DOHH2 (cell line): ENCODE data around the gene PDGFC.

Experiments
- H3F3A ChIP-seq: fragments of 200-600 bp; sonication (generic), shearing (Covaris generic); 2 replicates; pipeline ENCODE4 v1.6.0; 2016; ENCODE audit warnings: antibody characterized with exemption, mild to moderate bottlenecking; ENCODE audit not compliant: control insufficient read depth, insufficient read depth
- H3K27ac ChIP-seq: fragments of 200-600 bp; sonication (generic); 2 replicates; pipeline ENCODE4 v1.5.1; 2014; ENCODE audit warnings: low read depth, mild to moderate bottlenecking, low read length, moderate library complexity
- H3K27me3 ChIP-seq: fragments of 200-600 bp; sonication (generic); 2 replicates; pipeline ENCODE4 v1.6.1; 2014; ENCODE audit warnings: mild to moderate bottlenecking, low read length, mixed read lengths; ENCODE audit not compliant: control insufficient read depth
- H3K36me3 ChIP-seq: fragments of 200-600 bp; sonication (generic); 2 replicates; pipeline ENCODE4 v1.6.1; 2014; ENCODE audit warnings: mild to moderate bottlenecking, low read length, moderate library complexity, mixed read lengths; ENCODE audit not compliant: control insufficient read depth
- H3K4me1 ChIP-seq: fragments of 200-600 bp; sonication (generic); 2 replicates; pipeline ENCODE4 v1.6.1; 2014; ENCODE audit warnings: mild to moderate bottlenecking, low read length, mixed read lengths; ENCODE audit not compliant: control insufficient read depth
- H3K4me2 ChIP-seq: fragments of 200-600 bp; sonication (generic); 2 replicates; pipeline ENCODE4 v1.6.0; 2014; ENCODE audit warnings: mild to moderate bottlenecking, low read length, moderate library complexity
- H3K4me3 ChIP-seq: fragments of 200-600 bp; sonication (generic); 2 replicates; pipeline ENCODE4 v1.5.1; 2014; ENCODE audit warnings: mild to moderate bottlenecking, low read length, mixed read lengths
- H3K79me2 ChIP-seq: fragments of 200-600 bp; sonication (generic); 2 replicates; pipeline ENCODE4 v1.6.1; 2014; ENCODE audit warnings: mild to moderate bottlenecking, low read length, mixed read lengths; ENCODE audit not compliant: control insufficient read depth
- H3K9me2 ChIP-seq: fragments of 200-600 bp; sonication (generic); replicated peaks from 2 replicates; pipeline ENCODE4 v1.6.1; 2014; ENCODE audit warnings: mild to moderate bottlenecking, low read length, mixed read lengths; ENCODE audit not compliant: control insufficient read depth
- H3K9me3 ChIP-seq: fragments of 200-600 bp; sonication (generic); 2 replicates; pipeline ENCODE4 v1.6.1; 2014; ENCODE audit warnings: antibody characterized with exemption, low read length, mixed read lengths; ENCODE audit not compliant: control insufficient read depth, insufficient read depth
- H4K20me1 ChIP-seq: fragments of 200-600 bp; sonication (generic); 2 replicates; pipeline ENCODE4 v1.6.0; 2014; ENCODE audit warnings: low read depth, mild to moderate bottlenecking, antibody characterized with exemption, low read length, moderate library complexity; ENCODE audit not compliant: control insufficient read depth, insufficient read depth
- CTCF ChIP-seq: fragments of 200-600 bp; sonication (generic); IDR thresholded peaks from one replicate; pipeline ENCODE4 v1.5.1; 2014; ENCODE audit warnings: antibody characterized with exemption, mild to moderate bottlenecking, low read depth, low read length; ENCODE audit not compliant: poor library complexity, severe bottlenecking
- EZH2phosphoT487 ChIP-seq: fragments of 200-600 bp; sonication (generic); IDR thresholded peaks from 2 replicates; pipeline ENCODE4 v1.6.1; 2017; ENCODE audit warnings: borderline replicate concordance, mild to moderate bottlenecking, antibody characterized with exemption, low read length, moderate library complexity, mixed read lengths

PDGFC gene

GRCh38 chr4:157014621-157015591 is 43.3 kb upstream of the PDGFC start:
- H3K79me2 ChIP-seq: no peaks in the 10 kb centered on the region
- H3F3A ChIP-seq: no peaks in the 10 kb centered on the region
- H3K9me2 ChIP-seq: no peaks in the 10 kb centered on the region
- H3K4me2 ChIP-seq: no peak overlapping the region
- H3K27ac ChIP-seq: no peak overlapping the region
- TF ChIP-seq CTCF: no peak
- TF ChIP-seq EZH2phosphoT487: no peak
- no peaks in the 10 kb centered on the region for H3K4me1 ChIP-seq
- H3K4me3 ChIP-seq: no peak overlapping the region
- no peaks in the 10 kb centered on the region for H4K20me1 ChIP-seq
- H3K36me3 ChIP-seq: no peaks in the 10 kb centered on the region
- no peaks in the 10 kb centered on the region for H3K27me3 ChIP-seq
- H3K9me3 ChIP-seq: no peaks in the 10 kb centered on the region

- no peak for TF ChIP-seq EZH2phosphoT487
- no peak for TF ChIP-seq CTCF
Measured at GRCh38 chr4:157013656-157014055, 42.1 kb upstream of the PDGFC start.

GRCh38 chr4:157012781-157013180 is 41.2 kb upstream of the PDGFC start:
- no peak overlapping the region for H3K4me3 ChIP-seq
- H3K79me2 ChIP-seq: no peaks in the 10 kb centered on the region
- TF ChIP-seq EZH2phosphoT487: no peak
- TF ChIP-seq CTCF: no peak
- no peaks in the 10 kb centered on the region for H3K9me2 ChIP-seq
- no peaks in the 10 kb centered on the region for H3K4me1 ChIP-seq
- no peaks in the 10 kb centered on the region for H3K36me3 ChIP-seq
- no peaks in the 10 kb centered on the region for H3K27me3 ChIP-seq
- H3K4me2 ChIP-seq: no peak overlapping the region
- H3F3A ChIP-seq: no peaks in the 10 kb centered on the region
- H3K27ac ChIP-seq: no peak overlapping the region
- no peaks in the 10 kb centered on the region for H4K20me1 ChIP-seq
- H3K9me3 ChIP-seq: no peaks in the 10 kb centered on the region

More at GRCh38 chr4:157013656-157014055, 42.1 kb upstream of the PDGFC start:
- H3K4me1 ChIP-seq: no peaks in the 10 kb centered on the region
- H3K27me3 ChIP-seq: no peaks in the 10 kb centered on the region
- H3K79me2 ChIP-seq: no peaks in the 10 kb centered on the region
- H3K4me2 ChIP-seq: no peak overlapping the region
- no peak overlapping the region for H3K4me3 ChIP-seq
- no peaks in the 10 kb centered on the region for H3K9me2 ChIP-seq
- no peak overlapping the region for H3K27ac ChIP-seq
- H3F3A ChIP-seq: no peaks in the 10 kb centered on the region
- H3K36me3 ChIP-seq: no peaks in the 10 kb centered on the region
- H4K20me1 ChIP-seq: no peaks in the 10 kb centered on the region
- H3K9me3 ChIP-seq: no peaks in the 10 kb centered on the region
